Thoracic aorta (tissue), 2 donors: ENCODE measurements around the gene DAB2. TPM values are rescaled to one million over a fixed set of nuclear protein-coding genes. Genes with fewer than 3 reads are reported as not detected.

Experiments used
- ATAC-seq: fragments of 150-250 bp; one replicate; pipeline ENCODE4 v1.8.0; 2017; ENCODE audit warnings: low read depth; ENCODE audit not compliant: insufficient number of reproducible peaks, low FRiP score
- DNase-seq: peaks from one replicate; pipeline ENCODE4 v3.0.0-alpha.2; 2020; ENCODE audit warnings: low spot score
- H3K27ac ChIP-seq, 2 donors: fragments of 200-600 bp; sonication (generic); 1 replicate in 1 of 2; 2 replicates in 1 of 2; pipeline ENCODE4 v1.5.1; 2016; ENCODE audit warnings: mild to moderate bottlenecking in 2 of 2, moderate library complexity in 2 of 2
- H3K27me3 ChIP-seq: fragments of 200-600 bp; sonication (generic); replicated peaks from 2 replicates; pipeline ENCODE4 v1.6.0; 2016; ENCODE audit warnings: mild to moderate bottlenecking; ENCODE audit not compliant: insufficient read depth
- H3K36me3 ChIP-seq: fragments of 200-600 bp; sonication (generic); one replicate; pipeline ENCODE4 v1.5.1; 2016
- H3K4me1 ChIP-seq, 2 donors: fragments of 200-600 bp; sonication (generic); 1 replicate in 1 of 2; 2 replicates in 1 of 2; pipeline versions ENCODE4 v1.5.1 to v1.6.0; 2016; ENCODE audit warnings: low read depth in 2 of 2, mild to moderate bottlenecking in 1 of 2; ENCODE audit not compliant: control insufficient read depth in 1 of 2
- H3K4me3 ChIP-seq: fragments of 200-600 bp; sonication (generic); 2 replicates; pipeline ENCODE4 v1.5.1; 2016; ENCODE audit warnings: mild to moderate bottlenecking
- H3K9me3 ChIP-seq: fragments of 200-600 bp; sonication (generic); 2 replicates; pipeline ENCODE4 v1.5.1; 2016
- CTCF ChIP-seq: fragments of 200-600 bp; sonication (generic); IDR thresholded peaks from one replicate; pipeline ENCODE4 v1.5.1; 2019; ENCODE audit warnings: antibody characterized with exemption
- total RNA-seq, 2 donors: library from RNA; depleted of rRNA; stranded (reverse); fragments of >200 nt; gene quantifications; one replicate each; pipeline versions ENCODE4 v1.1.0 to v1.2.3, GENCODE V29; 2016

The DAB2 gene
- total RNA-seq, 2 donors from 2014 or later, result 162 to 187 TPM

- no peak overlapping the region for H3K27ac ChIP-seq
These were observed 14.9 kb upstream of the DAB2 start for GRCh38 chr5:39439582-39440162.

GRCh38 chr5:39437467-39437866, 12.7 kb upstream of the DAB2 start:
- Histone ChIP-seq H3K4me1 (peaks cover 0 to 9% of the 10 kb centered on the region in 2 donors), H3K27ac (no peak overlapping the region), H3K36me3 (no peaks in the 10 kb centered on the region), H3K27me3 (no peaks in the 10 kb centered on the region), H3K4me3 (no peak overlapping the region), H3K9me3 (no peaks in the 10 kb centered on the region)
- no peak for ATAC-seq
- no peak for DNase-seq
- TF ChIP-seq CTCF, result no peak

More at GRCh38 chr5:39439582-39440162, 14.9 kb upstream of the DAB2 start:
- Histone ChIP-seq H3K9me3 (no peaks in the 10 kb centered on the region), H3K36me3 (no peaks in the 10 kb centered on the region), H3K27me3 (no peaks in the 10 kb centered on the region), H3K4me3 (no peak overlapping the region), H3K4me1 (peaks cover 0 to 9% of the 10 kb centered on the region in 2 donors)
- ATAC-seq, result no peak
- no peak for DNase-seq
- TF ChIP-seq CTCF, result no peak

- no peak overlapping the region for H3K4me3 ChIP-seq
- no peak for TF ChIP-seq CTCF
- H3K4me1 ChIP-seq, result no peaks in the 10 kb centered on the region
- H3K9me3 ChIP-seq, result no peaks in the 10 kb centered on the region
- H3K27ac ChIP-seq, result no peak overlapping the region
- no peak for ATAC-seq
- no peak for DNase-seq
- no peaks in the 10 kb centered on the region for H3K36me3 ChIP-seq
- H3K27me3 ChIP-seq, result no peaks in the 10 kb centered on the region
These were observed 9.1 kb upstream of the DAB2 start for GRCh38 chr5:39433848-39434247.

GRCh38 chr5:39432696-39433530, 8.1 kb upstream of the DAB2 start:
- ATAC-seq, result no peak
- no peak for DNase-seq

More at GRCh38 chr5:39432696-39433530, 8.1 kb upstream of the DAB2 start:
- H3K36me3 ChIP-seq, result no peaks in the 10 kb centered on the region
- TF ChIP-seq CTCF, result no peak
- no peak overlapping the region for H3K4me3 ChIP-seq
- no peaks in the 10 kb centered on the region for H3K9me3 ChIP-seq
- no peaks in the 10 kb centered on the region for H3K27me3 ChIP-seq
- no peaks in the 10 kb centered on the region for H3K4me1 ChIP-seq
- no peak overlapping the region for H3K27ac ChIP-seq
